KOPT-K1 (cell line): ENCODE data around the gene CLGN.
"Not testable (repeated sequence)": the region's sequence is repeated elsewhere in the genome, so short reads cannot be mapped to it uniquely, and the experiment has no call there.

Experiments used
- H3K27ac ChIP-seq: fragments of 200-600 bp; sonication (generic); 2 replicates; pipeline ENCODE4 v1.5.1; 2016; ENCODE audit warnings: antibody characterized with exemption, mild to moderate bottlenecking, low read depth, low read length; ENCODE audit not compliant: poor library complexity, severe bottlenecking
- H3K36me3 ChIP-seq: fragments of 200-600 bp; sonication (generic); 2 replicates; pipeline ENCODE4 v1.5.1; 2017; ENCODE audit warnings: antibody characterized with exemption, mild to moderate bottlenecking, low read length, moderate library complexity; ENCODE audit not compliant: insufficient read depth
- H3K9me3 ChIP-seq: fragments of 200-600 bp; sonication (generic); 2 replicates; pipeline ENCODE4 v1.5.1; 2017; ENCODE audit warnings: antibody characterized with exemption, low read length, mild to moderate bottlenecking; ENCODE audit not compliant: insufficient read depth, poor library complexity, severe bottlenecking

Gene CLGN, protein sequence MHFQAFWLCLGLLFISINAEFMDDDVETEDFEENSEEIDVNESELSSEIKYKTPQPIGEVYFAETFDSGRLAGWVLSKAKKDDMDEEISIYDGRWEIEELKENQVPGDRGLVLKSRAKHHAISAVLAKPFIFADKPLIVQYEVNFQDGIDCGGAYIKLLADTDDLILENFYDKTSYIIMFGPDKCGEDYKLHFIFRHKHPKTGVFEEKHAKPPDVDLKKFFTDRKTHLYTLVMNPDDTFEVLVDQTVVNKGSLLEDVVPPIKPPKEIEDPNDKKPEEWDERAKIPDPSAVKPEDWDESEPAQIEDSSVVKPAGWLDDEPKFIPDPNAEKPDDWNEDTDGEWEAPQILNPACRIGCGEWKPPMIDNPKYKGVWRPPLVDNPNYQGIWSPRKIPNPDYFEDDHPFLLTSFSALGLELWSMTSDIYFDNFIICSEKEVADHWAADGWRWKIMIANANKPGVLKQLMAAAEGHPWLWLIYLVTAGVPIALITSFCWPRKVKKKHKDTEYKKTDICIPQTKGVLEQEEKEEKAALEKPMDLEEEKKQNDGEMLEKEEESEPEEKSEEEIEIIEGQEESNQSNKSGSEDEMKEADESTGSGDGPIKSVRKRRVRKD

GRCh38 chr4:140427106-140427918, at the start of gene CLGN:
Gene CLGN (minus strand): TSS chr4:140427648. CDS start chr4:140413078, 14,570 bp downstream.
- Histone ChIP-seq H3K36me3 (no peaks in the 10 kb centered on the region), H3K27ac (peak within 1 kb of the TSS; percentile 66), H3K9me3 (no peaks in the 10 kb centered on the region)

GRCh38 chr4:140472156-140472555, 44.7 kb upstream of the CLGN start:
- no peaks in the 10 kb centered on the region for H3K36me3 ChIP-seq
- H3K9me3 ChIP-seq = no peaks in the 10 kb centered on the region
- no peak overlapping the region for H3K27ac ChIP-seq

DNA sequence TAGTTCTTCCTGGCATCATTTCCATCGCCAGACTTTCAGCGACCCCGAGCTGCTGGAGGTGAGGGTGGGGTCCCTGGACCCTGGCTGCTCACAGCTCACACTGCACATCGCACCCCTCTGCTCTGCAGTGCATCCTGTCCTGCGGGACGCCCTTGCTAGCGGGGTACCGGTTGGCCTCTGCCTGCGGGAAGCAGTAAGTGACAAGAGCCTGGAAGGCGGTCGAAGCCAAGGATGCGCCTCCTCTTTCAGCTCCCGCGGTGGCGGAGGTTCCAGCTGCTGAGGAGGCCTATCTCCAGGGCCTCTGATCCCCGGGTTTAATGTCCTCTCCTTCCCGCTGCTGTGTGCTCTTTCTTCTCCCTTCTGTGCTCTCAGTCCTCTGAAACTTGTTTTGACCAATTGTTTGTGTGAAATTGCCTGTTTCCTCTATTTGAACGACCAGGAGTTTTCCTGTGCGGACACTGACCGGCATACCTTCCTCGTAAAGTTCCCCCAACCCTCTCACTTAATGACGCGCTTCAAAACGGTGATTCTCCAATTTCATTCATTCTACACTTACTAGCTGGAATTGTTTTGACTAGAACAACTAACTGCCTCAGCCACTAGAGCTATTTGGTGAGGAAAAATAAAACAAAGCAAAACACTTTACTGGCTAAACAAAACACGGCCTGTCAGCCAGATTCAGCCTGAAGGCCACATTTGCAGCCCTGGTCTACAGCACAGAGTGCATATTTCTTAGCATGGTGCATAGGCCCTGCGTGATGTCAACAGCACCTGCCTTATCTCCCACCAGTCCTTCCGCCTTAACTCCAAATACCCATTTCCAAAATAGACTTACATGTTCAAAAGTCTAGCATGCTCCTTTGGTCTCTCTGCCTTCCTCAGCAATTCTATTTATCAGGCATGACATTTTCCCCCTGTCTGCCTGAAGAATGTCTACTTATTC, 42.6 kb upstream of the CLGN start:
- Histone ChIP-seq H3K9me3 (no peaks in the 10 kb centered on the region), H3K36me3 (no peaks in the 10 kb centered on the region), H3K27ac (no peak overlapping the region)

- no peaks in the 10 kb centered on the region for H3K9me3 ChIP-seq
Measured at GRCh38 chr4:140466146-140466545, 38.7 kb upstream of the CLGN start.

GRCh38 chr4:140463614-140464013, 36.2 kb upstream of the CLGN start:
- Histone ChIP-seq H3K9me3 (no peaks in the 10 kb centered on the region), H3K36me3 (no peaks in the 10 kb centered on the region), H3K27ac (no peak overlapping the region)

More at GRCh38 chr4:140466146-140466545, 38.7 kb upstream of the CLGN start:
- Histone ChIP-seq H3K36me3 (no peaks in the 10 kb centered on the region), H3K27ac (no peak overlapping the region)

DNA sequence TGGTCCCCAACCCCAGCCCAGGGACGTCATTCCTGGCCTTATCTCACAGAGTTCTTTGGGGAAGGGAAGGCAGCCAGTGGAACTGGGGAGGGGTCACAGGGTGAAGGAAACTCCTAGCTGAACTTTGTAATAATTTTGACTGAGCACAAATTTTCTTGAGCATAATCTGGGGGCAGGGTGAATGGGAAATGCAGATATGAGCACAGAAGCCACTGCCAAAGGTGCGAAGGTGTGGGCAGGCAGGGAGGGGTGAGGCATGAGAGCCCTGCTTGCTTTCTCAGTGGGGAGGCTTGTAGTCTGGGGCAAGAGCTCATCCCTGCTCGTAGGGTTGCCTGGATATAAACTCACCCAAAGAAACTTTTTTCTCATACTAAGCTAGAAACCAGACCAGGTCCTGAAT, 35.7 kb upstream of the CLGN start:
- H3K36me3 ChIP-seq = no peaks in the 10 kb centered on the region
- no peaks in the 10 kb centered on the region for H3K9me3 ChIP-seq
- H3K27ac ChIP-seq = no peak overlapping the region

DNA sequence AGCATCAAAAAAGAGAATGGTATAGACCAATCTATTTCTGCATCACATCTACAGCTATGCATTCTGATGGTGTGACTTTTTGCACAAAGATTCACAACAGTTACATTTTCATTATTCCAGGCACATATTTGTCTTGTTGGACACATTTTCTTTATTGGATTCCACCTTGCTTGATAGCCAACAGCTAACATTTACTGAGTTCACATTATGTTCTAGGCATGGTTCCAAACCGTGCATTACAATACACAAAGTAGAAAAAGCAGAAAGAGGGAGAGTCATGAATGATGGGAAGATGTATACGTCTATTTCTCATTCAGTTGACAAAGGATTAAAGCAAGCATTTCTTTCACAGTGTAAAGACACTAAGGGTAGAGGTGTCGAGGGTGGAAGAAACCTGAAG, 22.9 kb upstream of the CLGN start:
- Histone ChIP-seq H3K9me3 (no peaks in the 10 kb centered on the region), H3K36me3 (no peaks in the 10 kb centered on the region), H3K27ac (no peak overlapping the region)

- no peaks in the 10 kb centered on the region for H3K9me3 ChIP-seq
- H3K27ac ChIP-seq = no peak overlapping the region
- no peaks in the 10 kb centered on the region for H3K36me3 ChIP-seq
Measured at GRCh38 chr4:140448830-140449229, 21.4 kb upstream of the CLGN start.

DNA sequence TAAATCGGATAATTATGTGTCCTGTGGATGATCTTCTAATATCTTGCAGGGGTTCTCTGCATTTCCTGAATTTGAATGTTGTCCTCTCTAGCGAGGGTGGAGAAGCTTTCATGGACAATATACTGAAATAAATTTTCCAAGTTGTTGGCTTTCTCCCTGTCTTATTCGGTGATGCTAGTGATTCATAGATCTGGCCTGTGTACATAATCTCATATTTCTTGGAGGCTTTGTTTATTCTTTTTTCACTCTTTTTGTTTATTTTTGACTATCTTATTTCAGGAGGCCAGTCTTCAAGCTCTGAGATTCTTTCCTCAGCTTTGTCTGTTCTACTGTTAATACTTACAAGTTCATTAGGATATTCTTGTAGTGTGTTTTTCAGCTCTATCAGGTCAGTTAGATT, 20.7 kb upstream of the CLGN start:
- H3K36me3 ChIP-seq = no peaks in the 10 kb centered on the region
- H3K27ac ChIP-seq = no peak overlapping the region

DNA sequence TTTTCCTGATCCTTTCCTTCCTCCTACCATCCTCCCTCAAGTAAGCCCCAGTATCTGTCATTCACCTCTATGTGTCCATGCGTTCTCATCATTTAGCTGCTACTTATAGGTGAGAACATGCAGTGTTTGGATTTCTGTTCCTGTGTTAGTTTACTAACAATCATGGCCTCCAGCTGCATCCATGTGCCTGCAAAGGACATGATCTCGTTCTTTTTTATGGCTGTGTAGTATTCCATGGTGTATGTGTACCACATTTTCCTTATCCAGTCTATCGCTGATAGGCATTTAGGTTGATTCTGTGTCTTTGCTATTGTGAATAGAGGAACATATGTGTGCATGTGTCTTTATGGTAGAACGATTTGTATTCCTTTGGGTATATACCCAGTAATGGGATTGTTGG, 16.9 kb upstream of the CLGN start:
- H3K27ac ChIP-seq, H3K36me3 ChIP-seq, H3K9me3 ChIP-seq: not testable (repeated sequence)

More for the DNA sequence above, 20.7 kb upstream of the CLGN start:
- H3K9me3 ChIP-seq = no peaks in the 10 kb centered on the region

DNA sequence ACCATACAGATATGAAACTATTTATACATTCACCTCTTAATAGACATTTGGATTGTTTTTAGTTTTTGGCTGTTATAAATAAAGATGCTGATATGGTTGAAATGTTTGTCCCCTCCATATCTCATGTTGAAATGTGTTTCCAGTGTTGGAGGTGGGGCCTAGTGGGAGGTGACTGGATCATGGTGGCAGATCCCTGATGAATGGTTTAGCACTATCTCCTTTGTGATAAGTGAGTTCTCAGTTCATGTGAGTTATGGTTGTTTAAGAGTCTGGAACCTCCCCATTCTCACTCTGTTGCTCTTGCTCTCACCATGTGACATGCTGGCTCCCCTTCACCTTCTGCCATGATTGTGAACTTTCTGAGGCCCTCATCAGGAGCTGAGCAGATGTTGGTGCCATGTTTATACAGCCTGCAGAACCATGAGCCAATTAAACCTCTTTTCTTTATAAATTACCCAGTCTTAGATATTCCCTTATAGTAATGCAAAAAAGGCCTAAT, 12.2 kb upstream of the CLGN start:
- Histone ChIP-seq H3K27ac (no peak overlapping the region), H3K9me3 (no peaks in the 10 kb centered on the region), H3K36me3 (no peaks in the 10 kb centered on the region)

GRCh38 chr4:140427919-140428471, 547 bp upstream of the CLGN start:
- Histone ChIP-seq H3K36me3 (no peaks in the 10 kb centered on the region), H3K27ac (peak overlapping the region; percentile 66), H3K9me3 (no peaks in the 10 kb centered on the region)

- Histone ChIP-seq H3K36me3 (no peaks in the 10 kb centered on the region), H3K27ac (peak overlapping the region; percentile 66), H3K9me3 (no peaks in the 10 kb centered on the region)
Measured at GRCh38 chr4:140426610-140427105, 790 bp downstream of the CLGN start.

DNA sequence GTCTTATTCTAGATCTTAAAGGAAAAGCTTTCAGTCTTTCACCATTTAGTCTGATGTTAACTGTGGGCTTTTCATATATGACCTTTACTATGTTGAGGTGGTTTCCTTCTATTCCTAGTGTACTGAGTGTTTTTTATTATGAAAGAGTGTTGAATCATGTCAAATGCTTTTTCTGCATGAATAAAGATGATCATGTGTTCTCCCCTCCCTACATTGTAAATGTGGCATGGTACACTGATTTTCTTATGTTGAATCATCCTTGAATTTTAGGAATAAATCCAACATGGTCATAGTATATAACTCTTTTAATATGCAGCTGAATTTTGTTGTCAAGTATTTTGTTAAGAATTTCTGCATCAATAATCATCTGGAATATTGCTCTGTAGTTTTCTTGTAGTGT, 4.3 kb downstream of the CLGN start:
- Histone ChIP-seq H3K9me3 (no peaks in the 10 kb centered on the region), H3K36me3 (no peaks in the 10 kb centered on the region), H3K27ac (no peak overlapping the region)
